HG02763 (cell line): ENCODE results near the gene PTPMT1.
A peak's percentile ranks its signal among the peaks of the same experiment; 100 is the strongest.
"Not testable (repeated sequence)": the region's sequence is repeated elsewhere in the genome, so short reads cannot be mapped to it uniquely, and the experiment has no call there.

Experiments used
- ATAC-seq: cut with Tn5 transposase; IDR thresholded peaks from one replicate; pipeline ENCODE4 v1.9.1; 2021; ENCODE audit warnings: mild to moderate bottlenecking, moderate library complexity; ENCODE audit not compliant: unreplicated experiment

The PTPMT1 gene, protein sequence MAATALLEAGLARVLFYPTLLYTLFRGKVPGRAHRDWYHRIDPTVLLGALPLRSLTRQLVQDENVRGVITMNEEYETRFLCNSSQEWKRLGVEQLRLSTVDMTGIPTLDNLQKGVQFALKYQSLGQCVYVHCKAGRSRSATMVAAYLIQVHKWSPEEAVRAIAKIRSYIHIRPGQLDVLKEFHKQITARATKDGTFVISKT

DNA sequence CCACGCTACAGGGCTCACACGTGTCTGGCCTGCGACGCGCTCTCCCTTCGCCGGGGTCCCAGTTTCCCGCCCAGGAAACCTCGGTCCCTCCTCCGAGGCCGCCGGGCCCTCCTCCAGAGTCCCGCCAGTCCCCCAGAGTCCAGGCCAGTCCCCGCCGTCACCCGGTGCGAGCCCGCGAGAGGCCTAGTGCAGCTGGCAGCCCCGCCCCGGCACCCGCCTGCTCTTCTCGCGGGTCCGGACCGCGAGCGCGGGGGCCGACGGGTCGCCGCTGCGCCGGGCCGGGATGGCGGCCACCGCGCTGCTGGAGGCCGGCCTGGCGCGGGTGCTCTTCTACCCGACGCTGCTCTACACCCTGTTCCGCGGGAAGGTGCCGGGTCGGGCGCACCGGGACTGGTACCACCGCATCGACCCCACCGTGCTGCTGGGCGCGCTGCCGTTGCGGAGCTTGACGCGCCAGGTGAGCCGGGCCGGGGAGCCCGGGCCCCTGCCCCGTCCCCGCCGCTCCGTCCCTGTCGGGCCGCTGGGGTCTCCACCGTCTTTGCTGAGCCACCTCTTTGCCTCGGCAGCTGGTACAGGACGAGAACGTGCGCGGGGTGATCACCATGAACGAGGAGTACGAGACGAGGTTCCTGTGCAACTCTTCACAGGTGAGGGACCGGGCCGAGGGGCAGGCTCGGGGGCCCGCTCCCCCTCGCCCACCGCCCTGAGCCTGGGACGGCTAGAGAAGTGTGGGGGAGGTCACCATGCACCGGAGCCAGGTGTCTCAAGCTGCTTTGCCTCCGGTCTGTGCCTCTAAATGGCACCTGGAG is at the start of gene PTPMT1:
Gene PTPMT1, plus strand, starts transcription at position 260 of the 809 bp plus-strand sequence. Its CDS starts 24 bp downstream, at position 284.
- peak; percentile 79 for ATAC-seq

DNA sequence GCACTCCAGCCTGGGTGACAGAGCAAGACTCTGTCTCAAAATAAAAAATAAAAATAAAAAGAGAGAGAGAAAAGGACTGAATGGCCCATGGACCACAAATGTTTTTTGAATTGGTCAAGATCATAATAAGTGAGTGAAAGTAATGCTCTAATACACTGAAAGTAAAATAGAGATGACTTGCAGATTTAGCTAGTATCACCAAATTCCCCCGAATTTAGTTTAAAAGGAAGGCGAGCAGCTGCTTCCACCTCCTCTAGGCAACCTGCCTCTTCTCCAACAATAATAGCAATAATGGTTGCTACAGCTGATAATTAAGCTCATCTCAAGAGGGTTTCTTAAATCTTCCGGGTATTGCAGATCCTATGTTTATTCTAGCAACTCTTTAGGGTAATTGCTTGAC is 49.2 kb upstream of the PTPMT1 start:
- ATAC-seq, result no peak

DNA sequence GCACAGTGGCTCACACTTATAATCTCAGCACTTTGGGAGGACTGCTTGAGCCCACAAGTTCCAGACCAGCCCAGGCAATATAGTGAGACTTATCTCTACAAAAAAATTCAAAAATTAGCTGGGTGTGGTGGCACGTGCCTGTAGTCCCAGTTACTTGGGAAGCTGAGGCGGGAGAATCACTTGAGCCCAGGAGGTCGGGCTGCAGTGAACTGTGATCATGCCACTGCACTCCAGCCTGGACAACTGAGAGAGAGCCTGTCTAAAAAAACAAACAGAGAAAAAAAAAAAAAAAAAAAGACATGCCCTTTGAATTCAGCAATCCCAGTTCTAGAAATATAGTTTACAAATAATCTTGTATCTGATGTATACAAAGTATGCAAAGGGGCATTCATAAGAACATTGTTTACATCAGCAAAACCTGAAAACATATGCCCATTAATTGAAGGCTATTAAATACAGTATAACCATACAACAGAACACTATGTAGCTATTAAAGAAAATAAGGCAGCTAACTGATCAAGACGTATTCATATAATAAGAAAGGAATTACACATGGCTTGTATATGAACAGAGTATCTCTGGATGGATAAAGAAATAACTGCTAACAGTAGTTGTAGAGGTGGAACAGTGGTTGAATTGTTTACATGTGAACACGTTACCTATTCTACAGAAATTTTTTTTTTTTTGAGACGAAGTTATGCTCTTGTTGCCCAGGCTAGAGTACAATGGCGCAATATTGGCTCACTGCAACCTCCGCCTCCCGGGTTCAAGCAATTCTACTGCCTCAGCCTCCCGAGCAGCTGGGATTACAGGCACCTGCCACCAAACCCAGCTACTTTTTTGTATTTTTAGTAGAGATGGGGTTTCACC is 48.2 kb upstream of the PTPMT1 start:
- no peak for ATAC-seq

DNA sequence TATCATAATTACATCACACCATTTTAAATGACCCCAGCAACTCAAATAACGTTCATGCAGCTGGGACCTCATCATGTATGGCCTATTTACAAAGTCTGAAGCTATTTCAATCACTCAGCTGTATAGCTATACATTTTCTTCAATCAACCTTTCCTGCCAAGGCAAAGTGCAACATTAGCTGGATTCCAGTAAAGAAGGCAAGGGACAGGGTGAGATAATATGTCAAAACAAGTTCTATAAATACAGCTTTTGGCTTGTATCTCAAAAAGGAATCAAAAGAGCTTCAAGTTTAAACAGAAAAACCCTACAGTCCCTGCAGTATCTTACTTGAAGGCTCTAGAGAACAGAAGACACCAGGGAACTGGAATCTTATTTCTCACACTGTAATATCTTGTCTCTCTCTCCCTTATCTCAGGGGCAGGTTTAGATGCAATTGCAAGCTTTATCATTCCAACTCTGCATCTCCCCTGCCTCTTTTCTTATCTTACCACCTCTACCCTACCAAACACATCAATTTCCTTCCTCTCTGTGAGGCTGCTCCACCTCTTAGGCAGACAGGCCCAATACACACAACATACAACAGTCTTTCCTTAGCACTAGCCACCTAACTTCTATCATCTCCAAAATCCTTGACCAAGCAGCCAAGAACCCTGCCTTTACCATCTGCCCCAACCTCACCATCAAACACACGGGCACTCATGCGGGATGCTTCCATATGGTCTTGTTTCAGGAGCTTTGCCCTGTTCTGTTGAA is 47.0 kb upstream of the PTPMT1 start:
- ATAC-seq, result no peak

DNA sequence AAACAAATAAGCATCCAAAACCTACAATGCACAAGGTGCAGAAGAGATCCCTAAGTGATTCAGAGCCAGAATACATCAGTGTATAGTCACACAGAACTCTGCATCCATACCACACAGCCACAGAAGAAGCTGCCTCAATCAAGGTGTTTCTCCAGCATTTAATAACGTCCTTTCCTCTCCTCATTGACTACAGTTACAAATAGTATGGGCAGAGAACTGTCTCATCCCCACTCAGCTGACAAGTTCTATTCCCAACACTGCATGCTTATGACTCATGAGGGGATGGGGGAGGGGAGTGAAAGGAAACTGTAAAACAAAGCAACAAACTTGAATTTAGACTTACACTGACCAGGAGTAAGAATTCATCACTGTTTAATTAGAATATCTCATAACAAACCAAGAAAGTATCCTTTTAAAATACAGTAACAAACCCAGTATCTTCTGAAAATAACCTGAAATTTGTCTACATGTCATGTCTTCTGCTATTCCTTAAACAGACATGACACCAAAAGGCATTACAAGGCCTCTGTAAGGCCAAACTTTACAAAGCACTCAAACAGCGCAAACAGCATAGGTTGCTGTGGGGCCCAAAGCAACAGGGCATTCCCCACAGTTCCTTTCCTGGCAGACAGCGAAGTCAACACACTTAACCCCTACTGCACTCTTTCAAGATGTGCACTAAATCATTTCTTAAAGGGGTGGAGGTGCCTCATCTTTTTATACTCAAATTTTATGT is 41.7 kb upstream of the PTPMT1 start:
- ATAC-seq, result peak; percentile 54

DNA sequence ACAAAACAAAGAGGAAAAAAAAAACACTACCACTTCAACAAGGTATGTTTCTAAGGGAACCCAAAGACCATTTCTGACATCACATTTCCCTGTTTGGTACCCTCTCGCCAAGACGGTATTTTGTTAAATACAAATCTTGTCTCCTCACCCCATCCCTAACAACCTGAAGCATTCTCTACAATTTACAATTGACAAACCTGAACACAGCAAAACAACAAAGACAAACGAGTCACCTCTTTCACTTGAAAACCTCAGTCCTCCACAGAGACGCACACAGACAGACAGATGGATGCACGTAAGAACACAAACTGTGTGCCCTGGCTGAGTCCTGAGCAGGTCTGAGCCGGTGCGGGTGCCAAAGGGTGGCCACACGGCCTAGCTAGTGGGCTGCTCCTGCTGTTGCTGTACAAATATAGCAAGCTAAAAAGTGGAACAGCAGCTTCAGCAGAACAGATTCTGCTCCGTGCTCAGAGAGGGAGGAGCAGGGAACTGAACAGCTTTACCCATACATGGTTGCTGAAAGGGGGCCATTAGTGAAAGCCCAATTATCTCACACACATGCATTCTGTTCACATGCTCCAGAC is 41.0 kb upstream of the PTPMT1 start:
- ATAC-seq, result no peak

DNA sequence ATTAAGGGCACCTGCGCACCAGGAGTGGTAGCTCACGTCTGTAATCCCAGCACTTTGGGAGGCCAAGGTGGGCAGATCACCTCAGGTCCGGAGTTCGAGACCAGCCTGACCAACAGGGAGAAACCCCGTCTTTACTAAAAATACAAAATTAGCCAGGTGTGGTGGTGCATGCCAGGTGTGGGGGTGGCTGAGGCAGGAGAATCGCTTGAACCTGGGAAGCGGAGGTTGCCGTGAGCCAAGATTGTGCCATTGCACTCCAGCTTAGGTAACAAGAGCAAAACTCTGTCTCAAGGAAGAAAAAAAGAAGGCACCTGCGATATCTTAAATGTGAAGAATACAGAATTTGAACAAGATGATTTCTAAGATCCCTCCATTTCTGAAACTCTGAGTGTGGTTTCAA is 39.4 kb upstream of the PTPMT1 start:
- ATAC-seq, result not testable (repeated sequence)

DNA sequence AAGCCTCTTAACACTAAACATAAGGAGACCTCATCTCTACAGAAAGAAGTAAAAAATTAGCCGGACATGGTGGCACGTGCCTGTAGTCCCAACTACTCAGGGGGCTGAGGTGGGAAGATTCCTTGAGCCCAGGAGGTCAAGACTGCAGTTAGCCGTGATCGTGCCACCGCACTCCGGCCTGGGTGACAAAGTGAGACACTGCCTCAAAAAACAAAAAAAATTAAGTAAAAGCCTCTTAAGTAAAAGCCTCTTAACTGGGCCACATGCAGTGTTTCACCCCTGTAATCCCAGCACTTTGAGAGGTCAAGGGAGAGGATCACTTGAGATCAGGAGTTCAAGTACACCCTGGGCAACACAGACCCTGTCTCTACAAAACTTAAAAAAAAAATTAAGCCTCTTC is 38.2 kb upstream of the PTPMT1 start:
- ATAC-seq, result no peak

DNA sequence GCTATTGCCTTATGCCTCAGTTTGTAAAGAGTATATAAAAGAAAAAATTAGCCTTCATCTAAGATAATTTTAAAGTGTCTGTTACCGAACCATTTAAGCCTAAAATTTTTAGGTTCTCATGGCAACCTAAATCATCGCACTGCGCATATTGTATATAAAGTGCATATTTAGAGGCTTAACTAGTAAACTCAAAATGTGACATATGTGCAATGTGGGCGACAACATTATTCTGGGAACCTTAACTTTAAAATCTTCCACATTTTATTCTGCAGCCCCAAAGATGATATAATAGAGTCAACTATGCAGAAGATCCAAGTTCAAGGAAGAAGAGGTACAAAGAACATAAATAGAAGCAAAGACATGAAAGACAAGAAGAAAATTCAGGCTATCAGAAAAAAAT is 35.4 kb upstream of the PTPMT1 start:
- no peak for ATAC-seq

DNA sequence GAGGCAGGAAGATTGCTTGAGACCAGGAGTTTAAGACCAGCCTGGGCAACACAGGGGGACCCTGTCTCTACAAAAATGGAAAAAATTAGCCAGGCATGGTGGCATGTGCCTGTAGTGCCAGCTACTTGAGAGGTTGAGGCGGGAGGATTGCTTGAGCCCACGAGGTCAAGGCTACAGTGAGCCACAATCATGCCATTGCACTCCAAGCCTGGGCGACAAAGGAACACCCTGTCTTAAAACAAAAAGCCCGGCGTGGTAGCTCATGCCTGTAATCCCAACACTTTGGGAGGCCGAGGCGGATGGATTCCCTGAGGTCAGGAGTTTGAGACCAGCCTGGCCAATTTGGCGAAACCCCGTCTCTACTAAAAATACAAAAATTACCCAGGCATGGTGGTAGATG is 34.7 kb upstream of the PTPMT1 start:
- not testable (repeated sequence) for ATAC-seq

DNA sequence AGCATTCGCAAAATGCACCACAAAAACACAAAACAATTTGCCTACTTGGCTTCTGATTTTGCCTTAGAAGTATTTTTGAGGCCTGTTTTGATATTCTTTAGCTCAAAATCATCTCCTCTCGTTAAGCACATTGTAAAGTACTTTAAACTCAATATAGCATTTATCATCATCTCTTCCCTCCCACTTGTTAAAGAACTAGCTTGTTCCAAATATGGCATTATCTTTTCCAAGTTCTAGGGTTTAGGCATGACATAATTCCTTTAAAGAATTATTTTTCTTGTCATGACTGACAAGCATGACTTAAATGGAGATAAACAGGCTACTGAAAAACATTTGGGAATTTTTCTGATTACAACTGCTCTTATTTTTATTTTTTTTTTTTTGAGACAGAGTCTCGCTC is 33.7 kb upstream of the PTPMT1 start:
- ATAC-seq, result no peak

DNA sequence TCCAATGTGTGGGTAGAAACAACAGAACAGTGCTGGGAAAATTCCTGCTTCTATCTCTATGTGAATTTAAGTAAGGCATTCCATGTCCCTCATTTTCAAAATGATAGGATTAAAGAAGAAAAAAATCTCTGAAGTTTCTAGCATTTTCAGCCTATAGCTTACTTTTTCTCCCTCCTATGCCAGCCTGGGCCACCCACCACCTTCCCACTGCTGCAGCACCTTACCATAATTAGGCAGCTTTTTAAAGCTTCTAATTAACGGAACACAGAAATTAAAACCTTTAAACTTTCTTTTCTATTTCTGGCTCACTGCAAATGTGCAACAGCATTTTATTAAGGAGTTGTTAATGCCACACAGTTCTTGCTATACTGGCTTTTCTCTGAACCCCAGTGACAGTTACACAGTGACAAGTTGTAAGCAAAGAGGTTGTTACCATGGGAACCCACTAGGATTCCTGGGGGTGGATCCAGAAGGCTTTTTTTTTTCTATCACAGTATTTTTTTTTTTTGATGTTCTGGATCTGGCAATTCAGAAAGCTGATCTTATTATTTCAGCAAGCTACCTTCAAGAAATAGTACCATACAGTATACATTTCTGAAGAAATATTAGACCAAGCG is 32.7 kb upstream of the PTPMT1 start:
- no peak for ATAC-seq

DNA sequence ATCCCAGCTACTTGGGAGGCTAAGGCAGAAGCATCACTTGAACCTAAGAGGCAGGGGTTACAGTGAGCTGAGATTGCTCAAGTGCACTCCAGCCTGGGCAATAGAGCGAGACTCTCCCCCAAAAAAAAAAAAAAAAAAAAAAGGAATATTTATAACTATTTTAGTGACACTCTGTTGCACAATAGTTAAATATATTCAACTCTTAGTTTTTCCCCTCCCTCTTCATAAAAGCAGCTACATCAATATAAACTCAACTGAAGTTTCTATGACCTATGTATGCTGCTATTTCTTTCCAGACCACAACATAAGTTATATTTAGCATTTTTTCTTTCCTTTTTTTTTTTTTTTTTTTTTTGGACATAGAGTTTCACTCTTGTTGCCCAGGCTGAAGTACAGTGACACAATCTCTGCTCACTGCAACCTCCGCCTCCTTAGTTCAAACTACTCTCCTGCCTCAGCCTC is 31.7 kb upstream of the PTPMT1 start:
- ATAC-seq, result no peak

DNA sequence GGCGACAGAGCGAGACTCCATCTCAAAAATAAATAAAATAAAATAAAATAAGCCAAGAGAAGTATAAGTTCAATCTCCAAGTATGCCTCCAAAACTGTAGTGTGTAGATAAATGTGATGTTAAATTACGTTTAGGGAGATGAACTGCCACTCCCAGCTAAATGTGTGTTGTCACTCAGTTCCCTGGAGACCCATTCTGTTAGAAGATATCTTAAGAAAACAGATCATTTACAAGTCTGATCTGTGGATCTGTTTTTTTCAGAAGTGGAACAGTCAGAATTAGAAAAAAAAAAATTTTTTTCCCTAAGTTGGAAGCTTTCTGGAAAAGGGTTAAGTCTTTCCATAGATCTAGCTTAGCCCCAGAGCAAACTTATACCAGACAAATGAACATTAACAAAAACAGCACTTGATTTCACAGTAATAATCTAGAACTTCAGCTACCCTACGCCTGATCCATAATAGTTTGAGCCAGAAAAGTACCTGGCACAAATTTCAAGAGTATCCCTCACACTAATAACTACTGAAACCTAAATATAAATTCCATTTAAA is 30.6 kb upstream of the PTPMT1 start:
- no peak for ATAC-seq

DNA sequence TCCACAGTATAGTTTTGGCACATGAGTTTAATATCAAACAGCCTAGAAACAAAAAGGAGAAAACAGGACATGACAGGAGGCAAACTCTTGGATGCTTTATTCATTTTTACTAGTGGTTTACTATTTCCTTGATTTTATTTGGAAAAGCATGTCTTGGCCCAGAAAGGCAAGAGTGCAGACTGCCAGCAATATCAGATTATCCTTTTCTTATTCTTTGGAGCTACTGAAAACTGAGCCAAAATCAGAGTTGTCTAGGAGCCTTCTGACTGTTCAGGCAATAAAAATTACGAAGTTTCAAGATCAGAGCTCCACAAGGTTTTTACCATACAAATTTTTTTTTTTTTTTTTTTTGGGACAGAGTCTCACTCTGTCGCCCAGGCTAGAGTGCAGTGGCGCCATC is 28.5 kb upstream of the PTPMT1 start:
- ATAC-seq, result no peak

DNA sequence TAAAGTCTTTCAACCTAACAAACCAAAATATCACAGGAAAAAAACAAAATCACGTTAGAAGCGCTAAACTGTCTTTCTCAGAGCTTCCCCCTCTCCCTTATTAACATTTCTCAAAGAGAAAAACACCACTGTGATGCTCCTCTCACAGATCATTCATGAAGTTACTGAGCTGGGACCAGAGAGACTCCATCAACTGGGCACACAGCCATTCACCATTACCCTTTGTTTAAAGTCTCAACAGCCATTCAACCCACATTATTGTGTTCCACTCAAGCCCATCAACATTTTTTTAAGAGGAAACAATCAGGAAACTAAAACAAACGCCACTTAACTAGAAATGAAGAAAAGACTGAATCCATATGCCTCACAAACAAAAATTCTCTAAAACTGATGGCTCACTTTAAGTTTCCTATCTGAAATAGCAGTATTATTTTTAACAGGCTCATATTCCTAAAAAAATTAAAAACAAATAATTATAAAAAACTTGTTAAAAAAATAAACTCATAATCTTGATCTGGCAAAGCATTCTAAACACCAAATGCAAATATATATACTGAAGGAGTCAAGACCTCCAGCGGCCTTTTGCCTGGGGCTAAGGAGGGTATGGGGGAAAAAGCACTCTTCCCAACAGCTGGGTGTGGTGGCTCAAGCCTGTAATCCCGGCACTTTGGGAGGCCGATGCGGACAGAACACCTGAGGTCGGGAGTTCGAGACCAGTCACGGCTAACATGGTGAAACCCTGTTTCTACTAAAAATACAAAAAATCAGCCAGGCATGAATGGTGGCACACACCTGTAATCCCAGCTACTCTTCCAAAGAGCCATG is 26.4 kb upstream of the PTPMT1 start:
- no peak for ATAC-seq

DNA sequence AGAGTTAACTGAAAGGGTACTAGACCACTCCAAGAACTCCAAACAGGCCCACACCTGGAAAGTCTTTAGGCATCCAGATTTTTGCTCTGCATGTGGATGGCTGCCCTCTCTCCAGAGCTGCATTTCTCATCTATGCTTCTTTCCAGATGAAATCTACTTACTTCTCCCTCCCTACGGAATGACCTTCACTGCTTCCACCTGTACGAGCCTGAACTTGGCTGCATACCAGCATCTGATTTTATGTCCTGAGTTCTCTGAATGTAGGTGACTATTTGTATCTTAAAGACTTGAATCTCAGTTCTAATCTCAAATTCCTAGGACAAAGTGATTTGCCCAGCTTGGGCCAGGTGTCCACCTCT is 25.7 kb upstream of the PTPMT1 start:
- no peak for ATAC-seq

DNA sequence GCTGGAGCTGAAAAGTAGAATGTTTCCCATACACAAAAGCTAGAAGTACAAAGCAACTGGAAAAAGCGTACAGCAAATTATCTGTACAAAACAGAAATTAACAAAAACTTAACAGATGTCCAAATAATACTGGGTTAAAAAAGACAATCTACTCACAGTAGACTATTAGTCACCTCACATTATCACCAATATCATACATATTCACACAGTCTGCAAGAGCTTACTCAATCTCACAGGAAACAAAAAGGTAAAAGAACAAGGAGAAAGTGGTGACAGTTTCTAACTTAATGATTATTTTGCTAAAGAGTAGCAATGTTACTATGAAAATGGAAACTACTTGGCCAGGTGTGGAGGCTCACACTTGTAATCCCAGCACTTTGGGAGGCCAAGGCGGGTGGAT is 24.3 kb upstream of the PTPMT1 start:
- ATAC-seq, result no peak
